Vagina (tissue), 2 donors: Measurements from ENCODE around the gene HCN1. TPM values are rescaled to one million over a fixed set of nuclear protein-coding genes. Genes with fewer than 3 reads are reported as not detected.

Experiments
- DNase-seq, 2 donors: peaks; one replicate each; pipeline ENCODE4 v3.0.0-alpha.2; 2017; ENCODE audit errors: extremely low spot score in 2 of 2
- H3K27ac ChIP-seq: fragments of 200-600 bp; sonication (generic); one replicate; pipeline ENCODE4 v1.5.1; 2019
- H3K27me3 ChIP-seq: fragments of 200-600 bp; sonication (generic); one replicate; pipeline ENCODE4 v1.5.1; 2019
- H3K36me3 ChIP-seq, 2 donors: fragments of 200-600 bp; sonication (generic); one replicate each; pipeline ENCODE4 v1.5.1; 2017 to 2019
- H3K4me1 ChIP-seq: fragments of 200-600 bp; sonication (generic); one replicate; pipeline ENCODE4 v1.5.1; 2019
- H3K4me3 ChIP-seq, 2 donors: fragments of 200-600 bp; sonication (generic); 1 replicate in 1 of 2; 2 replicates in 1 of 2; pipeline ENCODE4 v1.5.1; 2016 to 2019
- H3K9me3 ChIP-seq: fragments of 200-600 bp; sonication (generic); one replicate; pipeline ENCODE4 v1.5.1; 2019
- CTCF ChIP-seq, 3 experiments: fragments of 450-650 bp in 2 of 3; fragments of 200-600 bp in 1 of 3; sonication (generic) in 1 of 3; IDR thresholded peaks; one replicate each; pipeline ENCODE4 v1.5.1; 2017 to 2019; ENCODE audit warnings: antibody characterized with exemption in 3 of 3, mild to moderate bottlenecking in 2 of 3, moderate library complexity in 2 of 3
- POLR2A ChIP-seq, 2 donors: fragments of 450-650 bp; IDR thresholded peaks; one replicate each; pipeline ENCODE4 v1.6.1; 2017; ENCODE audit warnings: antibody characterized with exemption in 2 of 2, mild to moderate bottlenecking in 2 of 2, moderate library complexity in 2 of 2
- POLR2AphosphoS5 ChIP-seq, 2 donors: sonication (generic); formaldehyde crosslinking; IDR thresholded peaks; one replicate each; pipeline ENCODE4 v1.9.0; 2017; ENCODE audit warnings: antibody characterized with exemption in 2 of 2, mild to moderate bottlenecking in 2 of 2, low read depth in 1 of 2; ENCODE audit not compliant: insufficient read depth in 1 of 2
- intact Hi-C: fragments of 100-400 bp; cut with DNase I; formaldehyde crosslinking; loops from one replicate; pipeline ENCODE4 v1.15.1; 2023
- total RNA-seq: library from RNA; depleted of rRNA; stranded (reverse); fragments of >200 nt; gene quantifications from one replicate; pipeline ENCODE4 v1.2.3, GENCODE V29; 2016

The HCN1 gene
- total RNA-seq, 1 donor from 2014 or later, result not detected

GRCh38 chr5:45252541-45252940, 443.6 kb downstream of the HCN1 start:
- no peak for DNase-seq
- Histone ChIP-seq H3K36me3 (no peaks in the 10 kb centered on the region), H3K4me3 (no peak overlapping the region), H3K4me1 (no peaks in the 10 kb centered on the region), H3K9me3 (no peaks in the 10 kb centered on the region), H3K27me3 (no peaks in the 10 kb centered on the region), H3K27ac (no peak overlapping the region)
- TF ChIP-seq CTCF (IDR thresholded peaks at IDR 0.05) (no peak), POLR2AphosphoS5 (IDR thresholded peaks at IDR 0.05; ENCODE audit: insufficient read depth in 1 of 2, low read depth in 1 of 2) (no peak)
- intact Hi-C loops, result no loop called here

DNA sequence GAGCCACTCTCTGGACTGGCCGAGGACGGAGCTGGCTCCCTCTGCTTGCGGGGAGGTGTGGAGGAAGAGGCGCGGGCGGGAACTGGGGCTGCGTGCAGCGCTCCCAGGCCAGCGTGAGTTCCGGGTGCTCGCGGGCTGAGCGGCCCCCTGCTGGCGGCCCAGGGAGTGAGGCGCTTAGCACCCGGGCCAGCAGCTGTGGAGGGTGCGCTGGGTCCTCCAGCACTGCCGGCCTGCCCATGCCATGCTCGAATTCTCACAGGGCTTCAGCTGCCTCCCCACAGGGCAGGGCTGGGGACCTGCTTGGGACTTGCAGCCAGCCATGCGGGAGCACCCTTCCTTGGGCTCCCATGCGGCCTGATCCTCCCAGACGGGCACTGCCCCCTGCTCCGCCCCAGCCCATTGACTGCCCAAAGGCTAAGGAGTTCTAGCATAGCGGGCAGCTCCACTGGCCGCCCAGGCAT, 470.6 kb downstream of the HCN1 start:
- TF ChIP-seq CTCF (IDR thresholded peaks at IDR 0.05) (no peak), POLR2A (IDR thresholded peaks at IDR 0.05) (no peak), POLR2AphosphoS5 (IDR thresholded peaks at IDR 0.05; ENCODE audit: insufficient read depth in 1 of 2, low read depth in 1 of 2) (no peak)
- intact Hi-C loops, result no loop called here
- H3K27me3 ChIP-seq, result no peaks in the 10 kb centered on the region
- no peaks in the 10 kb centered on the region for H3K4me1 ChIP-seq
- no peak overlapping the region for H3K4me3 ChIP-seq
- no peak overlapping the region for H3K27ac ChIP-seq
- no peaks in the 10 kb centered on the region for H3K36me3 ChIP-seq
- no peak for DNase-seq
- H3K9me3 ChIP-seq, result no peaks in the 10 kb centered on the region

DNA sequence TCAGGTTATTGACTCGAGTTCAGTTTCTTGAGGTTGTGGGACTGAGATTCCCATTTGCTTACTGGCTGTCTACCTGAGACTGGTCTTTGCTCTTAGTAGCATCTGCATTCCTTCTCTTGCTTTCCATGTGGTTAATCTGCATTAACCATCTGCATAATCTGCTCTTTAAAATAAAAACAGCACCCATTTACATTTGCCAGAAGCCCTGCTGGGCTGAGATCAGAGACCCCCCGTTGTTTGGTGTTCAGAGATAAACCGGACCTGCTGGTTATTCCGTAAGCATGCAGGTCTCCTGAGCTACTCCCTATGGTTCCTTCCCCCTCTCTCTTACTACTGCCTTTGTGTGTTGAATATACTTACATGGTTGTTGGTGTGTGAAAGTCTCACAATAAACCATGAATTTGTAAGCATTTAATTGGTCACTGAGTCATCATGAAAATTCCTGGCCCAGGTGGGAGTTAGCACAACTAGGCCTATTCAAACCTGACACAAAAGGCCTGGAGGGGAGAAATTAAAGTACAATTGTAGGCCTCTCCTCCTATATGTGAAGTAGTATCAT, 490.7 kb downstream of the HCN1 start:
- Histone ChIP-seq H3K27ac (no peak overlapping the region), H3K4me3 (no peak overlapping the region), H3K36me3 (no peaks in the 10 kb centered on the region), H3K27me3 (no peaks in the 10 kb centered on the region), H3K9me3 (no peaks in the 10 kb centered on the region), H3K4me1 (no peaks in the 10 kb centered on the region)
- TF ChIP-seq CTCF (IDR thresholded peaks at IDR 0.05) (no peak), POLR2AphosphoS5 (IDR thresholded peaks at IDR 0.05; ENCODE audit: insufficient read depth in 1 of 2, low read depth in 1 of 2) (no peak), POLR2A (IDR thresholded peaks at IDR 0.05) (no peak)
- intact Hi-C loops, result no loop called here
- no peak for DNase-seq
